Glutamatergic neuron (in vitro differentiated cells): ENCODE results near the gene OSBPL8. TPM values are rescaled to one million over a fixed set of nuclear protein-coding genes. Genes with fewer than 3 reads are reported as not detected.

Source experiments
- DNase-seq: peaks from one replicate; pipeline ENCODE4 v3.0.0; 2022
- H3K27ac Mint-ChIP-seq: one replicate; pipeline ENCODE4 v1.8.0; 2020; ENCODE audit warnings: mild to moderate bottlenecking, mixed read lengths, inconsistent platforms; ENCODE audit not compliant: unreplicated experiment
- H3K27me3 Mint-ChIP-seq: one replicate; pipeline ENCODE4 v1.8.0; 2020; ENCODE audit warnings: mild to moderate bottlenecking, moderate library complexity, mixed read lengths, inconsistent platforms; ENCODE audit not compliant: unreplicated experiment
- H3K36me3 Mint-ChIP-seq: one replicate; pipeline ENCODE4 v1.8.0; 2020; ENCODE audit warnings: mild to moderate bottlenecking, mixed read lengths, inconsistent platforms; ENCODE audit not compliant: unreplicated experiment
- H3K4me1 Mint-ChIP-seq: one replicate; pipeline ENCODE4 v1.8.0; 2020; ENCODE audit warnings: mild to moderate bottlenecking, low read depth, mixed read lengths, inconsistent platforms; ENCODE audit not compliant: unreplicated experiment
- H3K4me3 Mint-ChIP-seq: one replicate; pipeline ENCODE4 v1.8.0; 2020; ENCODE audit warnings: mild to moderate bottlenecking, mixed read lengths, inconsistent platforms; ENCODE audit not compliant: unreplicated experiment
- H3K9me3 Mint-ChIP-seq: one replicate; pipeline ENCODE4 v1.8.0; 2020; ENCODE audit warnings: mild to moderate bottlenecking, moderate library complexity, mixed read lengths, inconsistent platforms; ENCODE audit not compliant: unreplicated experiment
- total RNA-seq: library from RNA; stranded (reverse); fragmentation: NEBNext Ultra II Directional; extraction: Animal tissue kit (Norgen Biotek cat#: 25700); gene quantifications from one replicate; pipeline ENCODE4 v1.2.1, GENCODE V29; 2021; ENCODE audit not compliant: unreplicated experiment
- TF ChIP-seq, protein P1 (sequence below): fragments of 200-600 bp; sonication (generic); IDR thresholded peaks from one replicate; pipeline ENCODE4 v1.5.0; 2021; ENCODE audit not compliant: partially characterized antibody, unreplicated experiment

OSBPL8 gene
- total RNA-seq, 1 donor from 2014 or later, result 162 TPM

DNA sequence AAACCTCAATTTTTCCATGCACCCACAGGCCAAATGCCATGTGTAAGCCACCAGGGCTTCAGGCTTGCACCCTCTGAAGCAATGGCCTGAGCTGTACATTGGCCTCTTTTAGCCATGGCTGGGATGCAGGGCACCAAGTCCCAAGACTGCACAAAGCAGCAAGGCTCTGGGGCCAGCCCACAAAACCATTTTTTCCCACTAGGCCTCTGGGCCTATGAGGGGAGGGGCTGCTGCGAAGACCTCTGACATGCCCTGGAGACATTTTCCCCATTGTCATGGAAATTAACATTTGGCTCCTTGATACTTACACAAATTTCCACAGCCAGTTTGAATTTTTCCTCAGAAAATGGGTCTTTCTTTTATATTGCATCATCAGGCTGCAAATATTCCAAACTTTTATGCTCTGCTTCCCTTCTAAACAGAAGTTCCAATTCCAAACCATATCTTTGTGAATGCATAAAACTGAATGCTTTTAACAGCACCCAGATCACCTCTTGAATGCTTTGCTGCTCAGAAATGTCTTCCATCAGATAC lies 14.3 kb upstream of the OSBPL8 start:
- peaks cover 15% of the 10 kb centered on the region for H3K36me3 Mint-ChIP-seq
- no peaks in the 10 kb centered on the region for H3K4me1 Mint-ChIP-seq
- H3K27me3 Mint-ChIP-seq, result peaks cover 4% of the 10 kb centered on the region
- no peak overlapping the region for H3K4me3 Mint-ChIP-seq
- TF ChIP-seq, protein P1, sequence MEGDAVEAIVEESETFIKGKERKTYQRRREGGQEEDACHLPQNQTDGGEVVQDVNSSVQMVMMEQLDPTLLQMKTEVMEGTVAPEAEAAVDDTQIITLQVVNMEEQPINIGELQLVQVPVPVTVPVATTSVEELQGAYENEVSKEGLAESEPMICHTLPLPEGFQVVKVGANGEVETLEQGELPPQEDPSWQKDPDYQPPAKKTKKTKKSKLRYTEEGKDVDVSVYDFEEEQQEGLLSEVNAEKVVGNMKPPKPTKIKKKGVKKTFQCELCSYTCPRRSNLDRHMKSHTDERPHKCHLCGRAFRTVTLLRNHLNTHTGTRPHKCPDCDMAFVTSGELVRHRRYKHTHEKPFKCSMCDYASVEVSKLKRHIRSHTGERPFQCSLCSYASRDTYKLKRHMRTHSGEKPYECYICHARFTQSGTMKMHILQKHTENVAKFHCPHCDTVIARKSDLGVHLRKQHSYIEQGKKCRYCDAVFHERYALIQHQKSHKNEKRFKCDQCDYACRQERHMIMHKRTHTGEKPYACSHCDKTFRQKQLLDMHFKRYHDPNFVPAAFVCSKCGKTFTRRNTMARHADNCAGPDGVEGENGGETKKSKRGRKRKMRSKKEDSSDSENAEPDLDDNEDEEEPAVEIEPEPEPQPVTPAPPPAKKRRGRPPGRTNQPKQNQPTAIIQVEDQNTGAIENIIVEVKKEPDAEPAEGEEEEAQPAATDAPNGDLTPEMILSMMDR, result no peak
- H3K27ac Mint-ChIP-seq, result no peak overlapping the region
- DNase-seq, result no peak
- H3K9me3 Mint-ChIP-seq, result peaks cover 2% of the 10 kb centered on the region

DNA sequence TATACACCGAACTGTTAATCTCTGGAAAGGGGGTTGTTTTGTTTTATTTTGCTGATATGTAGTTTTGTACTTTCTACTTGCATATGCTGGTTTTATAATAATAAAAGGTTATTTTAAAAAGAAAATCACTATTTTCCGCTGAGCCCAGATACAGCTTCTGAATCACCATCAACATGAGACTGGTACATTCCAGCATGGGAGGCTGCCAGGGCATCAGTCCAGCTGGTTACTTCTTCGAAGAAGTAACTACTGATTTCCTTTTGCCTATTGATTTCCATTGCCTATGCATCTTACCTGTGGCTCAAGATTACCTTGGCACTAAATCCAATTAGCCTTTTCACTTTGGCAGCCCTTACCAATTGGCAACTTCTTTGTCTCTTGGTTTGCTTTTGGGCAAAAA lies 11.7 kb upstream of the OSBPL8 start:
- Mint-ChIP-seq H3K36me3 (peaks cover 15% of the 10 kb centered on the region), H3K4me1 (no peaks in the 10 kb centered on the region), H3K9me3 (peaks cover 2% of the 10 kb centered on the region), H3K27me3 (peaks cover 4% of the 10 kb centered on the region), H3K4me3 (no peak overlapping the region), H3K27ac (no peak overlapping the region)
- DNase-seq, result no peak
- TF ChIP-seq, protein P1, result no peak

DNA sequence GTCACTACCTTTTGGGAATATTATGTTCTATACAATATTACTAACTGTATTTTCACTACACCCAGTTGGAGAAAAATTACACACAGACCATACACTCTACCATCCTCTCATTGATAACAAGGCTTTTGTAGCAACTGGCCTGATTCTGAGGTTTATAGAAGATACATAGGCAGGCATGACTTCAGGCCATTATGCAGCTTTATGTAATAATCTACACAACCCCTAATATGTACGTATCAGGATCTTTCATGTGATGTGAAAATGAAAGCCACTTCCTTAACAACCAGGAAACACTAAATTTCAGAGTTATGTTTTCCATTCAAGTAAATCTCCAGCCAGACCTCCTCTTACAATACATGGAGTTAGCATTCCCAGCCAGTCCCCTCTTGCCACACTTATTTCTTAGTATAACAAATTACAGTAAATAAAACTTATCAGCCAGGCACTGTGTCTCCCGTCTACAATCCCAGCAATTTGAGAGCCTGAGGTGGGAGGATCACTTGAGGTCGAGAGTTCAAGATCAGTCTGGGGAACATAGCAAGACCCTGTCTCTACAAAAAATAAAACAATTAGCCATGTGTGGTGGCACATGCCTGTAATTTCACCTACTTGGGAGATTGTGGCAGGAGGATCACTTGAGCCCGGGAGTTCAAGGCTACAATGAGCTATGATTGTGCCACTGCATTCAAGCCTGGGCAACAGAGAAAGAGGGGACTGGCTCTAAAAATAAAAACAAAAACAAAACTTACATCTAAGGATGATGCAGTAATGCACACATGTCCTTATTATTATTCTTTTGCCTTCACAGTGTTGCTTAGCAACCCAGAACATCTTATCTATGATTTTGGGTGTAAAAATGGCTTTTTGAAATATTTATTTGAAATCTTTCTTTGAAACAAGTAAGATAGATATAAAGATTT lies 10.4 kb upstream of the OSBPL8 start:
- H3K4me3 Mint-ChIP-seq, result no peak overlapping the region
- H3K27ac Mint-ChIP-seq, result no peak overlapping the region
- peaks cover 2% of the 10 kb centered on the region for H3K27me3 Mint-ChIP-seq
- TF ChIP-seq, protein P1, result no peak
- peaks cover 9% of the 10 kb centered on the region for H3K36me3 Mint-ChIP-seq
- H3K9me3 Mint-ChIP-seq, result peaks cover 2% of the 10 kb centered on the region
- no peak for DNase-seq
- no peaks in the 10 kb centered on the region for H3K4me1 Mint-ChIP-seq

DNA sequence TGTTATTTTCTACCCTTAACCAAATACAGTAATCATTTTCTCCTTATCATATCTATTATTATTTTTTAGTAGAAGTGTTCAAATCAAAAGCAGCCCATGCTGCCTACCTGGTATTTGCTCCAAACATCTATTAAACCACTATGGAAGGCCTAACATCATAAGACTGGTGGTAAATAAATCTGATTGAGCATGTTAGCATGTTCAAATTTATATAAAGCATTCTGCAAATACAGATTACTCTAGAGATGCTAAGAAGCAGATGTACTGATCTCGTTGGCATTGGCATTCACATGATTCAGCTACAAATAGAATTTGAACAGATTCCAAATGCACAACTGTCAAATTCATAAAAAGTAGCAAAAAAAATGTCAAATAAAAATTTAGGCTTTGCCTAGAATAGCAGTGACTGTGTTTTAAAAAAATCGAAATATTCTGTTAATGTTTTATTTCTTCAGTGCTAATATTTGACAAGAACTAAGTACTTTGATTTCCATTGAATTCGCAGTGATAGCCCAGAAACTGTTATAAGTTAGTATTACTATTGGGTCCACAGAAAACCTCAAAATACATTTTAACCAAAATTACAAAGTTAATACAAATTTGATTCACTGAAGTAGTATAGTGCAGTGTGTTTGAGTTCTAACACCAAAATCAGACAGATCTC lies 9.4 kb upstream of the OSBPL8 start:
- H3K4me3 Mint-ChIP-seq, result no peak overlapping the region
- H3K27ac Mint-ChIP-seq, result no peak overlapping the region
- H3K4me1 Mint-ChIP-seq, result no peaks in the 10 kb centered on the region
- peaks cover 5% of the 10 kb centered on the region for H3K36me3 Mint-ChIP-seq
- DNase-seq, result no peak
- TF ChIP-seq, protein P1, result no peak
- H3K9me3 Mint-ChIP-seq, result no peaks in the 10 kb centered on the region
- no peaks in the 10 kb centered on the region for H3K27me3 Mint-ChIP-seq

DNA sequence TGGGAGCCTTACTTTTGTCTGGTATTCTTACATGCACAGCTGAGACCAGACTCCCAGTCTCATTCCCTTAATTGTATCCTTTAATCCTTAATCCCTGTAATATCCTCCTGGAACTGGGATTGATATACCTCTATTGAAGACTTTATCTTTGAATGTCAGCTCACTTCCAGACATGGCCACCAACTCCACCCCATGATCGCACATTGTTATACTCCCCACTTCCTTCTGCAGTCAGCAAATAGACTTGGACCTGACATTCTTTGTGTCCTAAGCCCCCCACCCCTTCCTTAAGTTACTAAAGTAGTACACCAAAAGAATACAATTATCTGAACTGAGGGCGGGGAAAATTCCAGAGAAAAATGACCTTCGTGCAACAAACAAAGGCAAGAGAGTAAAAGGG lies 8.6 kb upstream of the OSBPL8 start:
- peaks cover 4% of the 10 kb centered on the region for H3K36me3 Mint-ChIP-seq
- no peaks in the 10 kb centered on the region for H3K27me3 Mint-ChIP-seq
- no peak overlapping the region for H3K27ac Mint-ChIP-seq
- H3K4me1 Mint-ChIP-seq, result no peaks in the 10 kb centered on the region
- DNase-seq, result no peak
- TF ChIP-seq, protein P1, result no peak
- H3K4me3 Mint-ChIP-seq, result no peak overlapping the region
- H3K9me3 Mint-ChIP-seq, result no peaks in the 10 kb centered on the region
